Bronchus fibroblast of lung (primary cell): ENCODE data around the gene AASS. TPM values are rescaled to one million over a fixed set of nuclear protein-coding genes. Genes with fewer than 3 reads are reported as not detected.

ENCODE experiments used
- total RNA-seq: library from RNA; depleted of rRNA; stranded (reverse); fragments of >200 nt; gene quantifications from 2 replicates; pipeline ENCODE4 v1.2.3, GENCODE V29; 2015

AASS gene
- total RNA-seq = 11.6 and 12.9 TPM in 2 replicates

GRCh38 chr7:122143751-122144711 is at the start of gene AASS:
Gene AASS, minus strand, starts transcription at chr7:122144249. Its CDS starts 10,523 bp downstream, at chr7:122133726.

Other genes starting within 250 kb of the AASS start
- not detected in 2 replicates for gene FEZF1, start 160.5 kb upstream of the AASS start, total RNA-seq